ENCODE data around the gene SSBP1. TPM values are rescaled to one million over a fixed set of nuclear protein-coding genes. Genes with fewer than 3 reads are reported as not detected.

SSBP1 gene
- total RNA-seq, 1 experiment from 2014 or later = 174 TPM

DNA sequence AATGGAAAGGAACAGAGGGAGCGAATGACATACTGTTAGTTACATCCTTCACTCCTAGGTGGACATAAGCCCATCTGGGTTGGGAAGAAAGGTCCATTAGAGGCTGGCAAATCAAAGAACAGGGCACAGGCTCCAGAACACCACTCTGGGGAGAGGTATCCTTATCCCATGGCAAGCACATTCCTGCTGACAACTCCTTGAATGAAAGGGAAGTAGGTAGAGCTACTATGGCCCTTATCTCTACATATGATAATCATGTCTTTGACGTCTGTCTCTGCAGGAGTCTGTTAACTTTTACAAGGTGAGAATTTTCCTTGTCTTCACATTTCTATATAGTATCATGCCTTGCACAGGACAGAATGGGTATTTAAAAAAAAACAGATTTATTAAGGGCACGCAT, 46.6 kb upstream of the SSBP1 start:
- ATAC-seq = no peak
- Histone ChIP-seq H3K4me1 (ENCODE audit: control insufficient read depth, insufficient read depth, low read length) (peaks cover 9% of the 10 kb centered on the region; the same call in 1 of the 2 replicates), H3K36me3 (ENCODE audit: control insufficient read depth, insufficient read depth, low read length) (no peaks in the 10 kb centered on the region), H3K27me3 (ENCODE audit: control insufficient read depth, insufficient read depth, low read length) (no peaks in the 10 kb centered on the region), H3K27ac (ENCODE audit: low read length) (no peak overlapping the region), H3K4me3 (ENCODE audit: low read depth in 2 of 2, low read length in 2 of 2) (no peak overlapping the region), H3K9me3 (ENCODE audit: control insufficient read depth, insufficient read depth, low read depth, low read length) (no peaks in the 10 kb centered on the region)
- BruUV-seq (replicated peaks) = no TSS peak
- ChIA-PET POLR2A (no interaction called here), CTCF (no interaction called here)
- in situ Hi-C loops (cut with HindIII; ENCODE audit: low pct_unique_long_range_greater_than_20kb, low sequenced_read_pairs) = no loop called here
- intact Hi-C loops (cut with micrococcal nuclease; ENCODE audit: unreplicated experiment) = no loop called here
- no peak for DNase-seq (ENCODE audit: low read depth, low spot score)
- TF ChIP-seq, protein P1, sequence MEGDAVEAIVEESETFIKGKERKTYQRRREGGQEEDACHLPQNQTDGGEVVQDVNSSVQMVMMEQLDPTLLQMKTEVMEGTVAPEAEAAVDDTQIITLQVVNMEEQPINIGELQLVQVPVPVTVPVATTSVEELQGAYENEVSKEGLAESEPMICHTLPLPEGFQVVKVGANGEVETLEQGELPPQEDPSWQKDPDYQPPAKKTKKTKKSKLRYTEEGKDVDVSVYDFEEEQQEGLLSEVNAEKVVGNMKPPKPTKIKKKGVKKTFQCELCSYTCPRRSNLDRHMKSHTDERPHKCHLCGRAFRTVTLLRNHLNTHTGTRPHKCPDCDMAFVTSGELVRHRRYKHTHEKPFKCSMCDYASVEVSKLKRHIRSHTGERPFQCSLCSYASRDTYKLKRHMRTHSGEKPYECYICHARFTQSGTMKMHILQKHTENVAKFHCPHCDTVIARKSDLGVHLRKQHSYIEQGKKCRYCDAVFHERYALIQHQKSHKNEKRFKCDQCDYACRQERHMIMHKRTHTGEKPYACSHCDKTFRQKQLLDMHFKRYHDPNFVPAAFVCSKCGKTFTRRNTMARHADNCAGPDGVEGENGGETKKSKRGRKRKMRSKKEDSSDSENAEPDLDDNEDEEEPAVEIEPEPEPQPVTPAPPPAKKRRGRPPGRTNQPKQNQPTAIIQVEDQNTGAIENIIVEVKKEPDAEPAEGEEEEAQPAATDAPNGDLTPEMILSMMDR (IDR thresholded peaks at IDR 0.05) = no peak
- TF ChIP-seq, protein P2, sequence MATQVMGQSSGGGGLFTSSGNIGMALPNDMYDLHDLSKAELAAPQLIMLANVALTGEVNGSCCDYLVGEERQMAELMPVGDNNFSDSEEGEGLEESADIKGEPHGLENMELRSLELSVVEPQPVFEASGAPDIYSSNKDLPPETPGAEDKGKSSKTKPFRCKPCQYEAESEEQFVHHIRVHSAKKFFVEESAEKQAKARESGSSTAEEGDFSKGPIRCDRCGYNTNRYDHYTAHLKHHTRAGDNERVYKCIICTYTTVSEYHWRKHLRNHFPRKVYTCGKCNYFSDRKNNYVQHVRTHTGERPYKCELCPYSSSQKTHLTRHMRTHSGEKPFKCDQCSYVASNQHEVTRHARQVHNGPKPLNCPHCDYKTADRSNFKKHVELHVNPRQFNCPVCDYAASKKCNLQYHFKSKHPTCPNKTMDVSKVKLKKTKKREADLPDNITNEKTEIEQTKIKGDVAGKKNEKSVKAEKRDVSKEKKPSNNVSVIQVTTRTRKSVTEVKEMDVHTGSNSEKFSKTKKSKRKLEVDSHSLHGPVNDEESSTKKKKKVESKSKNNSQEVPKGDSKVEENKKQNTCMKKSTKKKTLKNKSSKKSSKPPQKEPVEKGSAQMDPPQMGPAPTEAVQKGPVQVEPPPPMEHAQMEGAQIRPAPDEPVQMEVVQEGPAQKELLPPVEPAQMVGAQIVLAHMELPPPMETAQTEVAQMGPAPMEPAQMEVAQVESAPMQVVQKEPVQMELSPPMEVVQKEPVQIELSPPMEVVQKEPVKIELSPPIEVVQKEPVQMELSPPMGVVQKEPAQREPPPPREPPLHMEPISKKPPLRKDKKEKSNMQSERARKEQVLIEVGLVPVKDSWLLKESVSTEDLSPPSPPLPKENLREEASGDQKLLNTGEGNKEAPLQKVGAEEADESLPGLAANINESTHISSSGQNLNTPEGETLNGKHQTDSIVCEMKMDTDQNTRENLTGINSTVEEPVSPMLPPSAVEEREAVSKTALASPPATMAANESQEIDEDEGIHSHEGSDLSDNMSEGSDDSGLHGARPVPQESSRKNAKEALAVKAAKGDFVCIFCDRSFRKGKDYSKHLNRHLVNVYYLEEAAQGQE (IDR thresholded peaks at IDR 0.05; ENCODE audit: insufficient read depth in 1 of 2, low read depth in 2 of 2, low read length in 1 of 2) = no peak

DNA sequence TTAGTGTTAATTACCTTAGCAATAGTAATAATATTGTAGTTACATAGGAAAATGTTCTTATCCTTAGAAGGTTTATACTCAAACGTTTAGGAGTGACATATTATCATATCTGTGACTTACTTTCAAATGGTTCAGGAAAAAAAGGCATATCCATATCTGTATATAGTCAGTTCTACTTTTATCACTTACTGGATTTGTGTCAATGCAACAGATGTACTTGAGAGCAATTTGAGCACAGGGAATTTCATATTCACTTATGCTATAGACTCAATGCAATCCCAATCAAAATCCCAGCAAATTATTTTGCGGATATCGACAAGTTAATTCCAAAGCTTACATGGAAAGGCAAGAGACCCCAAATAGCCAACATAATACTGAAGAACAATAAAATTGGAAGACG, 46.2 kb upstream of the SSBP1 start:
- no TSS peak for BruUV-seq (replicated peaks)
- Histone ChIP-seq H3K27me3 (ENCODE audit: control insufficient read depth, insufficient read depth, low read length) (no peaks in the 10 kb centered on the region), H3K36me3 (ENCODE audit: control insufficient read depth, insufficient read depth, low read length) (no peaks in the 10 kb centered on the region), H3K27ac (ENCODE audit: low read length) (no peak overlapping the region), H3K4me1 (ENCODE audit: control insufficient read depth, insufficient read depth, low read length) (peaks cover 9% of the 10 kb centered on the region; the same call in 1 of the 2 replicates), H3K9me3 (ENCODE audit: control insufficient read depth, insufficient read depth, low read depth, low read length) (no peaks in the 10 kb centered on the region), H3K4me3 (ENCODE audit: low read depth in 2 of 2, low read length in 2 of 2) (no peak overlapping the region)
- ATAC-seq (no peak), DNase-seq (ENCODE audit: low read depth, low spot score) (no peak)
- in situ Hi-C loops (cut with HindIII; ENCODE audit: low pct_unique_long_range_greater_than_20kb, low sequenced_read_pairs) (no loop called here), intact Hi-C loops (cut with micrococcal nuclease; ENCODE audit: unreplicated experiment) (no loop called here)
- POLR2A ChIA-PET = no interaction called here
- CTCF ChIA-PET = no interaction called here
- TF ChIP-seq POLR2AphosphoS5 (IDR thresholded peaks at IDR 0.05; ENCODE audit: low read depth, low read length) (no peak), SIN3A (IDR thresholded peaks at IDR 0.05; ENCODE audit: borderline replicate concordance, insufficient read depth, low read depth, low read length) (no peak), TCF7L2 (IDR thresholded peaks at IDR 0.05; ENCODE audit: low read depth, low read length) (no peak)
- TF ChIP-seq, protein P1 (IDR thresholded peaks at IDR 0.05) = no peak
- TF ChIP-seq, protein P2 (IDR thresholded peaks at IDR 0.05; ENCODE audit: insufficient read depth in 1 of 2, low read depth in 2 of 2, low read length in 1 of 2) = no peak

All from Panc1 (cell line).